ENCODE data around the gene NEB. TPM values are rescaled to one million over a fixed set of nuclear protein-coding genes. Genes with fewer than 3 reads are reported as not detected.

Gene NEB
- total RNA-seq, 1 experiment from 2014 or later = 0.11 TPM

GRCh38 chr2:151490276-151490675 is 244.0 kb downstream of the NEB start:
- no TSS peak for BruUV-seq (replicated peaks)
- intact Hi-C loops (cut with micrococcal nuclease) = no loop called here
- Histone ChIP-seq H4K20me1 (ENCODE audit: low read length) (no peaks in the 10 kb centered on the region), H3K4me1 (ENCODE audit: insufficient read depth, low read length) (no peaks in the 10 kb centered on the region), H3K27ac (ENCODE audit: low read length) (no peak overlapping the region), H2AFZ (ENCODE audit: low read length) (no peak overlapping the region), H3K9me2 (replicated peaks; ENCODE audit: low read length) (no peaks in the 10 kb centered on the region), H3K27me3 (ENCODE audit: low read length) (no peaks in the 10 kb centered on the region), H3K9me3 (ENCODE audit: low read length) (no peaks in the 10 kb centered on the region), H3K36me3 (ENCODE audit: low read depth, low read length) (peaks cover 11% of the 10 kb centered on the region), H3K4me2 (ENCODE audit: low read length) (no peak overlapping the region), H3K9ac (ENCODE audit: low read length) (no peak overlapping the region), H3F3A (ENCODE audit: low read length, unreplicated experiment) (no peaks in the 10 kb centered on the region), H3K79me2 (ENCODE audit: low read length) (no peaks in the 10 kb centered on the region), H3K4me3 (ENCODE audit: low read length) (no peak overlapping the region)
- CTCF ChIA-PET = no interaction called here
- ATAC-seq = no peak
- POLR2A ChIA-PET (ENCODE audit: unreplicated experiment) = no interaction called here
- TF ChIP-seq EZH2 (IDR thresholded peaks at IDR 0.05; ENCODE audit: low read length, unreplicated experiment) (no peak), EZH2phosphoT487 (IDR thresholded peaks at IDR 0.05; ENCODE audit: borderline replicate concordance, low read length) (no peak), CTCF (conservative IDR thresholded peaks at IDR 0.05; ENCODE audit: low read depth, low read length) (no peak)
- DNase-seq = no peak

DNA sequence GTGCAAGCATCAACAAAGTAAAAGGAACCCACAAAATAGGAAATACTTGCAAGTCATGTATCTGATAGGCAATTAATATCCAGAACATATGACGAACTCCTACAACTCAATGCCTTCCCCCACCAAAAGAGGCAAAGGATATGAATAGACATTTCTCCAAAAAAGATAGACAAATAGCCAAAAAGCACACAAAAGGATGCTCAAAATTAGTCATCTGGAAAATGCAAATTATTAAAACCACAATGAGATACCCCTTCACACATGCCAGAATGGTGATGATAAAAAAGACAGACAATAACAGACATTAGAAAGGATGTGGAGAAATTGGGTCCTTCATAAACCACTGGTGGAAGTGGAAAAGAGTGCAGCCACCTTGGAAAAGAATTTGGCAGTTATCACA is 248.2 kb downstream of the NEB start:
- H3K9me2 ChIP-seq (replicated peaks; ENCODE audit: low read length) = no peaks in the 10 kb centered on the region
- BruUV-seq (replicated peaks) = no TSS peak
- CTCF ChIA-PET = no interaction called here
- H3K9me3 ChIP-seq (ENCODE audit: low read length) = no peaks in the 10 kb centered on the region
- DNase-seq (no peak), ATAC-seq (no peak)
- peaks cover 26% of the 10 kb centered on the region; the same call in 1 of the 2 replicates for H3K36me3 ChIP-seq (ENCODE audit: low read depth, low read length)
- H2AFZ ChIP-seq (ENCODE audit: low read length) = no peak overlapping the region
- intact Hi-C loops (cut with micrococcal nuclease) = no loop called here
- no peaks in the 10 kb centered on the region for H4K20me1 ChIP-seq (ENCODE audit: low read length)
- no peaks in the 10 kb centered on the region for H3K79me2 ChIP-seq (ENCODE audit: low read length)
- no peaks in the 10 kb centered on the region for H3K4me1 ChIP-seq (ENCODE audit: insufficient read depth, low read length)
- no peaks in the 10 kb centered on the region for H3K27me3 ChIP-seq (ENCODE audit: low read length)
- H3F3A ChIP-seq (ENCODE audit: low read length, unreplicated experiment) = no peaks in the 10 kb centered on the region
- POLR2A ChIA-PET (ENCODE audit: unreplicated experiment) = no interaction called here
- no peak overlapping the region for H3K9ac ChIP-seq (ENCODE audit: low read length)
- TF ChIP-seq CTCF (conservative IDR thresholded peaks at IDR 0.05; ENCODE audit: low read depth, low read length) = no peak
- TF ChIP-seq EZH2 (IDR thresholded peaks at IDR 0.05; ENCODE audit: low read length, unreplicated experiment) = no peak
- no peak for TF ChIP-seq EZH2phosphoT487 (IDR thresholded peaks at IDR 0.05; ENCODE audit: borderline replicate concordance, low read length)
- H3K4me2 ChIP-seq (ENCODE audit: low read length) = no peak overlapping the region
- H3K27ac ChIP-seq (ENCODE audit: low read length) = no peak overlapping the region
- H3K4me3 ChIP-seq (ENCODE audit: low read length) = no peak overlapping the region

DNA sequence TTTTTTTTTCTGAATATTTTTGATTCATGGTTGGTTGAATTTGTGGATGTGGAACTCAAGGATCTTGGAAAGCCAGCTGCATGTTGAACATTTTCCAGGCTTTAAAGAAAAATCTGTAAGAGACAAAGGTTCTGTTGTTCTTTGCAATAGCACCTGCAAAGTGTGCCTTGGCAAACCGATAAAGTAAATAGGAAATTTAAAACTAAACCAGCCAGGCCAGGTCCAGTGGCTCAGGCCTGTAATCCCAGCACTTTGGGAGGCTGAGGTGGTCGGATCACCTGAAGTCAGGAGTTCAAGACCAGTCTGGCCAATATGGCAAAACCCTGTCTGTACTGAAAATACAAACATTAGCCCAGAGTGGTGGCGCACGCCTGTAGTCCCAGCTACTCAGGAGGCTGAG is 250.2 kb downstream of the NEB start:
- no peaks in the 10 kb centered on the region for H3K4me1 ChIP-seq (ENCODE audit: insufficient read depth, low read length)
- no peak overlapping the region for H3K9ac ChIP-seq (ENCODE audit: low read length)
- no peaks in the 10 kb centered on the region for H3K9me3 ChIP-seq (ENCODE audit: low read length)
- no peaks in the 10 kb centered on the region for H3K79me2 ChIP-seq (ENCODE audit: low read length)
- DNase-seq (no peak), ATAC-seq (no peak)
- ChIA-PET POLR2A (ENCODE audit: unreplicated experiment) (no interaction called here), CTCF (no interaction called here)
- intact Hi-C loops (cut with micrococcal nuclease) = no loop called here
- H4K20me1 ChIP-seq (ENCODE audit: low read length) = no peaks in the 10 kb centered on the region
- no peaks in the 10 kb centered on the region for H3F3A ChIP-seq (ENCODE audit: low read length, unreplicated experiment)
- no peak overlapping the region for H3K4me2 ChIP-seq (ENCODE audit: low read length)
- no peak overlapping the region for H2AFZ ChIP-seq (ENCODE audit: low read length)
- no peaks in the 10 kb centered on the region for H3K27me3 ChIP-seq (ENCODE audit: low read length)
- no peak for TF ChIP-seq EZH2 (IDR thresholded peaks at IDR 0.05; ENCODE audit: low read length, unreplicated experiment)
- TF ChIP-seq CTCF (conservative IDR thresholded peaks at IDR 0.05; ENCODE audit: low read depth, low read length) = no peak
- no peak for TF ChIP-seq EZH2phosphoT487 (IDR thresholded peaks at IDR 0.05; ENCODE audit: borderline replicate concordance, low read length)
- no peak overlapping the region for H3K27ac ChIP-seq (ENCODE audit: low read length)
- peaks cover 40% of the 10 kb centered on the region for H3K36me3 ChIP-seq (ENCODE audit: low read depth, low read length)
- BruUV-seq (replicated peaks) = no TSS peak
- no peak overlapping the region for H3K4me3 ChIP-seq (ENCODE audit: low read length)
- no peaks in the 10 kb centered on the region for H3K9me2 ChIP-seq (replicated peaks; ENCODE audit: low read length)
